ENCODE results near the gene MRPL24. TPM values are rescaled to one million over a fixed set of nuclear protein-coding genes. Genes with fewer than 3 reads are reported as not detected.

The MRPL24 gene
- total and polyA plus RNA-seq, 2 of the 8 experiments (the other 6 are each of a cell fraction or from before 2014, with no cell fraction given) = 29.7 to 35.2 TPM

- H2BK120ac ChIP-seq (replicated peaks; ENCODE audit: low read depth, low read length) = peak overlapping the region; percentile 15
- H3K23me2 ChIP-seq (ENCODE audit: low read depth, low read length) = peaks cover 22% of the 10 kb centered on the region; the same call in 1 of the 2 replicates
- H2BK20ac ChIP-seq (ENCODE audit: low read length) = no peak overlapping the region; the same call in none of the 2 replicates
- peak overlapping the region; percentile 46 to 77; a peak in 3 of 4 replicates for H3K4me2 ChIP-seq (ENCODE audit: insufficient read depth in 1 of 2, low read depth in 2 of 2, low read length in 2 of 2)
- DNase-seq (ENCODE audit: low read depth in 1 of 2, low spot score in 2 of 2) (no peak), FAIRE-seq (no peak)
- H2AFZ ChIP-seq (ENCODE audit: low read length) = no peak overlapping the region
- peaks cover 0 to 1% of the 10 kb centered on the region in 2 experiments; a peak in 1 of 4 replicates for H3K79me2 ChIP-seq (ENCODE audit: control insufficient read depth in 1 of 2, insufficient read depth in 2 of 2, low read length in 2 of 2)
- H3K79me1 ChIP-seq (ENCODE audit: low read depth, low read length) = no peaks in the 10 kb centered on the region
- no peaks in the 10 kb centered on the region for H4K20me1 ChIP-seq (replicated peaks in 1 of 2; ENCODE audit: control insufficient read depth in 1 of 2, insufficient read depth in 2 of 2, low read length in 2 of 2)
- no peak overlapping the region for H4K5ac ChIP-seq (ENCODE audit: insufficient read length, low read depth, low read length)
- H3K27me3 ChIP-seq (replicated peaks in 1 of 4; ENCODE audit: control insufficient read depth in 3 of 4, extremely low read depth in 1 of 4, insufficient read depth in 3 of 4, low read length in 3 of 4) = peaks cover 0 to 4% (median 2%) of the 10 kb centered on the region in 4 experiments; a peak in 2 of 7 replicates
- H2BK15ac ChIP-seq (ENCODE audit: low read length) = peak overlapping the region; percentile 97
- no peaks in the 10 kb centered on the region for H3K9me3 ChIP-seq (ENCODE audit: insufficient read depth in 2 of 2, low read depth in 1 of 2, low read length in 1 of 2)
- peak overlapping the region; percentile 29; the same call in 1 of the 2 replicates for H2AK5ac ChIP-seq (ENCODE audit: low read depth, low read length)
- H3K14ac ChIP-seq (ENCODE audit: insufficient read length) = no peak overlapping the region
- H3K36me3 ChIP-seq (ENCODE audit: control insufficient read depth in 2 of 4, insufficient read depth in 4 of 4, low read length in 3 of 4) = no peaks in the 10 kb centered on the region
- WGBS, 2 experiments (ENCODE audit: extremely low coverage in 1 of 2, insufficient coverage in 1 of 2, insufficient read length in 1 of 2, insufficient replicate concordance in 2 of 2, low coverage in 1 of 2, low lambda C conversion rate in 2 of 2, missing lambda C conversion rate in 1 of 2) = 86% methylated on average over 11 of the region's 11 CpGs; no CpG with 5 or more reads in 1 of the 2 experiments
- H3K18ac ChIP-seq (ENCODE audit: extremely low read depth, low read length) = peak overlapping the region; percentile 65
- H3K56ac ChIP-seq (replicated peaks; ENCODE audit: insufficient read length, low read depth, low read length) = no peak overlapping the region
- H3K23ac ChIP-seq (ENCODE audit: insufficient read length) = no peak overlapping the region
- peaks cover 18 to 50% (median 38%) of the 10 kb centered on the region in 4 experiments for H3K4me1 ChIP-seq (replicated peaks in 1 of 4; ENCODE audit: control insufficient read depth in 3 of 4, insufficient read depth in 4 of 4, low read length in 3 of 4)
- H2BK5ac ChIP-seq (ENCODE audit: low read depth, low read length) = peak overlapping the region; percentile 6; the same call in 1 of the 2 replicates
- no peak overlapping the region; a peak in 1 of 7 replicates for H3K9ac ChIP-seq (replicated peaks in 1 of 4; ENCODE audit: extremely low read depth in 1 of 4, low read depth in 3 of 4, low read length in 3 of 4)
- ChIA-PET POLR2A (ENCODE audit: partially characterized antibody) (interaction anchor here (0.9 to 16.9 kb wide), 11 partner anchors 9 to 49 kb away, joined by 3 to 530 read pairs (median 13); partner anchors contain the start of genes HDGF, ISG20L2, METTL25B and MRPL24), CTCF (ENCODE audit: partially characterized antibody) (interaction anchor here (1.1 to 66.0 kb wide), 5 partner anchors 5 to 215 kb away, joined by 3 to 4284 read pairs (median 18); partner anchors contain the start of genes CRABP2, ISG20L2, METTL25B and NES)
- H3K4me3 ChIP-seq (ENCODE audit: extremely low read depth in 1 of 4, insufficient read depth in 2 of 4, low read depth in 3 of 4, low read length in 4 of 4) = no peak overlapping the region; a peak in 1 of 8 replicates
- H3K27ac ChIP-seq (ENCODE audit: low read depth, low read length) = no peak overlapping the region
- no peak overlapping the region for H4K8ac ChIP-seq (ENCODE audit: extremely low read depth, insufficient read depth, low read length)
- peak overlapping the region; percentile 88; the same call in 1 of the 2 replicates for H2BK12ac ChIP-seq (ENCODE audit: low read depth, low read length)
- no peak overlapping the region for H3K4ac ChIP-seq (replicated peaks; ENCODE audit: insufficient read length, low read depth, low read length)
- peak overlapping the region; percentile 32 for H4K91ac ChIP-seq (replicated peaks; ENCODE audit: insufficient read length, low read length)
- no peak for TF ChIP-seq USF2 (IDR thresholded peaks at IDR 0.05; ENCODE audit: low read length)
- no peak for TF ChIP-seq ATF2 (IDR thresholded peaks at IDR 0.05; ENCODE audit: low read length)
- no peak for TF ChIP-seq RAD21 (IDR thresholded peaks at IDR 0.05 in 1 of 2, conservative IDR thresholded peaks at IDR 0.05 in 1 of 2; ENCODE audit: low read depth in 2 of 2, low read length in 2 of 2)
- TF ChIP-seq EGR1 (IDR thresholded peaks at IDR 0.05; ENCODE audit: borderline replicate concordance, low read depth, low read length) = no peak
- no peak for TF ChIP-seq JUND (IDR thresholded peaks at IDR 0.05; ENCODE audit: low read length)
- no peak for TF ChIP-seq SIX5 (IDR thresholded peaks at IDR 0.05; ENCODE audit: low read depth, low read length)
- no peak for TF ChIP-seq BCL11A (IDR thresholded peaks at IDR 0.05; ENCODE audit: low read depth in 2 of 2, low read length in 2 of 2)
These were observed 31.0 kb downstream of the MRPL24 start for GRCh38 chr1:156709757-156710489.

All from H1 (cell line).